Activated CD8-positive, alpha-beta memory T cell treated with anti-CD3 and anti-CD28 coated beads, Interleukin-2, amount 50 U/mL, for 1 hour (primary cell): ENCODE results near the gene TRERF1.
"Not testable (repeated sequence)": the region's sequence is repeated elsewhere in the genome, so short reads cannot be mapped to it uniquely, and the experiment has no call there.

Experiments
- DNase-seq: peaks from one replicate; pipeline ENCODE4 v3.0.0-alpha.2; 2020; ENCODE audit errors: extremely low read depth

TRERF1 gene, protein sequence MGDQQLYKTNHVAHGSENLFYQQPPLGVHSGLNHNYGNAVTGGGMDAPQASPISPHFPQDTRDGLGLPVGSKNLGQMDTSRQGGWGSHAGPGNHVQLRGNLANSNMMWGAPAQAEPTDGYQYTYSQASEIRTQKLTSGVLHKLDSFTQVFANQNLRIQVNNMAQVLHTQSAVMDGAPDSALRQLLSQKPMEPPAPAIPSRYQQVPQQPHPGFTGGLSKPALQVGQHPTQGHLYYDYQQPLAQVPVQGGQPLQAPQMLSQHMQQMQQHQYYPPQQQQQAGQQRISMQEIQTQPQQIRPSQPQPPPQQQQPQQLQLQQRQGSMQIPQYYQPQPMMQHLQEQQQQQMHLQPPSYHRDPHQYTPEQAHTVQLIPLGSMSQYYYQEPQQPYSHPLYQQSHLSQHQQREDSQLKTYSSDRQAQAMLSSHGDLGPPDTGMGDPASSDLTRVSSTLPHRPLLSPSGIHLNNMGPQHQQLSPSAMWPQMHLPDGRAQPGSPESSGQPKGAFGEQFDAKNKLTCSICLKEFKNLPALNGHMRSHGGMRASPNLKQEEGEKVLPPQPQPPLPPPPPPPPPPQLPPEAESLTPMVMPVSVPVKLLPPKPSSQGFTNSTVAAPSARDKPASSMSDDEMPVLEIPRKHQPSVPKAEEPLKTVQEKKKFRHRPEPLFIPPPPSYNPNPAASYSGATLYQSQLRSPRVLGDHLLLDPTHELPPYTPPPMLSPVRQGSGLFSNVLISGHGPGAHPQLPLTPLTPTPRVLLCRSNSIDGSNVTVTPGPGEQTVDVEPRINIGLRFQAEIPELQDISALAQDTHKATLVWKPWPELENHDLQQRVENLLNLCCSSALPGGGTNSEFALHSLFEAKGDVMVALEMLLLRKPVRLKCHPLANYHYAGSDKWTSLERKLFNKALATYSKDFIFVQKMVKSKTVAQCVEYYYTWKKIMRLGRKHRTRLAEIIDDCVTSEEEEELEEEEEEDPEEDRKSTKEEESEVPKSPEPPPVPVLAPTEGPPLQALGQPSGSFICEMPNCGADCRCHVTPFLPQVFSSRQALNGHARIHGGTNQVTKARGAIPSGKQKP (N-terminal part only)

DNA sequence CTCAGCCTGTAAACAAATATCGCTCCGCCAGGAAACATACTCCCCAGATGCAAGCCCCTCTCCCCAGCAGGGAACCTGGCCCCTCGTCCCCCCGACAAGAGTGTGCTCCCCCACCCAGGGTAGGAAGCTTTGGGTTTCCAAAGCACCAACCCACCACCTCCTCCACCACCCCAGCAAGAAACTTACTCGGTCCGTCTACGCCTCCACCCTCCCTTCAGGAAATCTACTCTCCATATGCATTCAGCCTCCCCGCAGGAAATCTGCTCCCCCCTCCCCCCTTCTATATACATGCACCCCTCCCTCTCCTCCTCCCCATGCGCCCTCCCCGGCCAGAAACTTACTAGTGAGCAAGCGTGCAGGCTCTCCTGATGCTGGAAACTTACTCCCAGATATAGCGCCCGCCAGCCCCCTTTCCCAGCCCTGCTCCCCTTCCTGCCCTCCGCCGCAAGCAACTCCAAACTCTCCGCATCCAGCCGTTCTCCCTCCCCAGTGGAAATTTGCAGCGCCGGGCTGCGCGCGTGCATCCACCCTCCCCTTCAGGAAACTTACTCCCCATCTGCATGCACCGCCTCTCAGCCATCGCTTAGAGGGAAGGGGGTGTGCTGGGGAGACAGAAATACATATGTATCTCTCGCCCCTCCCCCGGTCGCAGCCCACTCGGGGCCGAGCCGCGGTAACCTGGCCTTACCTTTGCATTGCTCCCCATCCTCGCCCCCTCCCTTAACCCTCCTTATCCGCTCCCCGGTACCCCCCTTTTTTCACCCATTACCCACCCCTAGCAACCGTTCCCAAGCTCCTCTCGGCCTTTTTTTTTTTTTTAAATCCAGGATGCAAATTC is at the start of gene TRERF1:
Gene TRERF1 (minus strand): TSS at position 594 of the 838 bp plus-strand sequence. CDS start 182,336 bp downstream, outside the sequence.
- DNase-seq, result no peak

DNA sequence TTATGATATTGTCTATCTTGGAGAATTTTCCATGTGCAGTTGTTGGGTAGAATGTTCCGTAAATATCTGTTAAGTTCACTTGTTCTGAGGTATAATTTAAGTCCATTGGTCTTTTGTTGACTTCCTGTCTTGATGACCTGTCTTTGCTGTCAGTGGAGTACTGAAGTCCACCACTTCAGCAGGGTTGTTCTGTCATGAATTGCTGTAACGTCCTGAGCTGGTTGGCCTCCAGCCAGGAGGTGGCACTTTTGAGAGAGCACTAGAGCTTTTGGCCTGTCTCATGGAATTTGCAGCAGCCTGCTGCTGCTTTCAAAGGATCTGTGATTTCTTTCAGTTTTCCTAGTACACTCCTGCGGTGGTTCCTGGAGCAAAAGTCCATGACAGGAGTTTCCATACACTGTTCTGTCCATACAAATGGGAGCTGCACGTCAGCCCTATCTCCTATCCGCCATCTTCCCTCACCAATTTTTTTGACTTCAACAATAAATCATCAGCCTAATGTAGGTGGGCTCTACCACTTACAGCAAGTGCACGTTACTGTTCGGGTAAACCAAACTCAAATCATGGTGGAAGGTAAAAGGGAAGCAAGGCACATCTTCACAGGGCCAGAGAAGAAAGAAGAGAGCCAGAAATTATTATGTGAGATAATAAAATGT is 46.9 kb upstream of the TRERF1 start:
- DNase-seq, result no peak

DNA sequence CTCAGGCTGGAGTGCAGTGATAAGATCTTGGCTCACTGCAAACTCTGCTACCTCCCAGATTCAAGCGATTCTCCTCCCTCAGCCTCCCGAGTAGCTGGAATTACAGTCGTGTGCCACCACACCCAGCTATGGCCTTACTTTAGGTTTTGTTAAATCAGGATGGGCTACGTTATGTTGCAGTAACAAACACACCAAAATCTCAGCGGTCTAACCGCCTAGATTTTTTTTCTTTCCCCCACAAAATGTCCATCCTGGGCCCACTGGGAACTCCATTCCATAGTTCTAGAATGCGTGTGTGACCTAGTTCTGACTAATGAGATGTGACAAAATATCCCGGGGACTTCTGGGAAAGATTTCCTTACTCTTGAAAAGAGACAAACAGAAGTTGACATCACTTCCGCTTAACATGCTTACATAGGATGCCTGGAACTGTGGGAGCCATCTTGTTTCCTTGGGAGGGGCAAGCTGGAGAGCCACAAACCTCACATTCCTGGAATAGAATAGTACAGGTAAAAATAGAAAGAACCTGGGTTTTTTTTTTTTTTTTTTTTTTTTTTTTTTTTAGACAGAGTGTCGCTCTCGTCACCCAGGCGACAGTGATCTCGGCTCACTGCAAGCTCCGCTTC is 42.3 kb upstream of the TRERF1 start:
- DNase-seq, result no peak

DNA sequence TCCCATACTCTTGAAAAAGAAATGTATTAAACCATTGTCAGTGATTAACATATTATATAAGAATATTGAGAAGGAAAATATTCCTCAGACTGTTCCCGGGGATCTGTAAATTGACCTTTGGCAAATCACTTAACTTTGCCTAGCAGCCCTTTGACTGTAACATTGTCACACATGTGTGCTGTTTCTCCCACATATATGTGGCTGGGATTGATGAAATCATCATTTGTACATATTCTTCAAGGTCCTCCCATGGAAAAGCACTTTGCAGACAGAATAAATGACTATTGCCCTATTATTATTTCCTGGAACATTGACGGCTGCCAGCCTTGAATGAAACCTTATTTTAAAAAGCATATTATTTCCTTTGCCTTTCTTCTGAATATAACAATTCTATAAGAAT is 36.4 kb upstream of the TRERF1 start:
- DNase-seq, result no peak

DNA sequence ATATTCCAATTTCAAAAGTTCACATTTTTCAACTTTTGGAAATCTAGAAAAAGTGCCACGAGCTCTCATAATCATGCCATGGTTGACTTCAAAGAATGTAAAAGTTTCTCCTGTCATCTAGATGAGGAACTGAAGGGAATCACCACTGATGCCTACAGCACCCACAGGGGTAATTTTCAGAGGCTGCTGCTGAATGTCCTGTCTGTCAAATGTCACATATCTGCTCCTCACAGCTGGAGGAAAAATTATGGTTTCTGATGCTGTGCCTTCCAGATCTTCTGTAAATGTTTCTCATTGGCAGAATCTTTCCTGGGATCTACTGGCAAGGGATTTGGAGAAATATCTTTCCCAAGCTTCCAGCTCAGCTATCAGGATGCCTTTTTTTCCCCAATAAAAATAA is 32.5 kb upstream of the TRERF1 start:
- DNase-seq, result no peak

DNA sequence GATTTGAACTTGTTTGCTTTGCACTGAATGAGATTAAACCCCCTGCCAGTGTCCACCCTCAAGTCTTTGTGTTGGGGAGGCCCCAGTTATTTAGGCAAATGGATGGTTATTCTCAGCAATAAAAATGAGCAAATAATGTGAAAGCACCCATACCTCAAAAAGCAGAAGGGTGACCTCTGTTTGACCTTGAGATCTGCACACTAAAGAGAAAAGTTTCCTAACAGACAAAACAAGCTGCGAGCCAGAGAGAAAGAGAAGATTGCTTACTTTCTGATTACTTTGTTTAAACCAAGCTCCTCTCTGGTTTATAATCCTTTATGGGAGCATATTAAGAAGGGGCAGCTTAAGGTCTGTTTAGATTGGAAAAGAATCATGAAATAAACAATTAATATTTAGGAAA is 30.4 kb upstream of the TRERF1 start:
- no peak for DNase-seq

DNA sequence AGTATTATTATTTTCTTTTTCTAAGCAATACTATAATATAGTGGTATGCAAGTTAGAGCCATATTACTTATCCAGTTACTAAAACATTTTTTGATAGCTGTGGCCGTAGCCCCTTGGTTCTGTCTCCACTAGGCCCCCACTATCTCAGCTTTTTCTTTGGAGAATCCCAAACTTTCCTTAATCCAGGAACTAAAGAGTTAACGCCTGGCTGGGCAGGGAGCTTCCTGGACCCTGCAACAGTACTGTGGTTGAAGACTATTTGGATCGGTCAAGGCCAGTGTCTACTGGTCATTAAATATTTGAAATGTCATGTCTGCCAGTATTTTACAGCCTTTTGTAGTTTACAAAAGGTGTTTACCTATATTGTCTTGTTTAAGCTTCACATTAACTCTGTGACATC is 20.0 kb upstream of the TRERF1 start:
- no peak for DNase-seq

DNA sequence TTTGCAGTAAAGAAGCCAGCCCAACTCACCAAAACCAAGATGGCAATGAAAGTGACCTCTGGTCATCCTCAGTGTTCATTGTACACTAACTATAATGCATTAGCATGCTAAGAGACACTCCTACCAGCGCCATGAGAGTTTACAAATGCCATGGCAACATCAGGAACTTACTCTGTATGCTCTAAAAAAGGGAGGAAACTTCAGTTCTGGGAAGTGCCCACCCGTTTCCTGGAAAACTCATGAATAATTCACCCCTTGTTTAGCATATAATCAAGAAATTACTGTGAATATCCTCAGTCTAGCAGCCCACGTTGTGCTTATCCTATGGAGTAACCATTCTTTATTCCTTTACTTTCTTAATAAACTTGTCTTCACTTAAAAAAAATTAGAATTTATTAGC is 19.4 kb upstream of the TRERF1 start:
- DNase-seq, result no peak

DNA sequence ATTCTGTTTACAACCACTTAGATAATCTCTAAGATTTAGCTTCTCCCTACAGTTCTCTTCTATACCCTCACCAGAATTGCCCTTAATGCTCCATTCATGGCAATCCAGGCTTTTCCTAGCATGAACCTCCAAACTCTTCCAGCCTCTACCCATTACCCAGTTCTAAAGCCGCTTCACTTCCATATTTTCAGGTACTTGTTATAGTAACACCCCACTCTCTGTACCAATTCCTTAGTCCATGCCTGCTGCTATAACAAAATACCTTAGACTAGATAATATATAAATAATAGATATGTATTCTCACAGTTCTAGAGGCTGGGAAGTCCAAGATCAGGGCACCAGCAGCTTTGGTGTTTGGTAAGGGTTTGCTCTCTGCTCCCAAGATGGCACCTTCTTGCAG is 16.5 kb upstream of the TRERF1 start:
- DNase-seq, result no peak

DNA sequence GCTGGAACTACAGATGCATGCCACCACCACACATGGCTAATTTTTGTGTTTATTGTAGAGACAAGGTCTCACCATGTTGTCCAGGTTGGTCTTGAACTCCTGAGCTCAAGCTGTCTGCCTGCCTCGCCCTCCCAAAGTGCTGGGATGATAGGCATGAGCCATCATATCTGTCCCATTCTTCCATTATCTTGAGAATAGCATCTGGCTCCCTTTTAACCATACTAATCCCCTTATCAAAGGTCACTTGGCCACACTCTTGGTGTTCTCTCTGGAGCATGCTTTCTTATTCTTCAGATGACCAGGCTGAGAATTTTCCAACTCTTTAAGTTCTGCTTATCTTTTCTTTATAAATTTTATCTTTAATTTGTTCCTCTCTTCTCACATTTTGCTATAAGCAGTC is 15.9 kb upstream of the TRERF1 start:
- DNase-seq, result no peak

DNA sequence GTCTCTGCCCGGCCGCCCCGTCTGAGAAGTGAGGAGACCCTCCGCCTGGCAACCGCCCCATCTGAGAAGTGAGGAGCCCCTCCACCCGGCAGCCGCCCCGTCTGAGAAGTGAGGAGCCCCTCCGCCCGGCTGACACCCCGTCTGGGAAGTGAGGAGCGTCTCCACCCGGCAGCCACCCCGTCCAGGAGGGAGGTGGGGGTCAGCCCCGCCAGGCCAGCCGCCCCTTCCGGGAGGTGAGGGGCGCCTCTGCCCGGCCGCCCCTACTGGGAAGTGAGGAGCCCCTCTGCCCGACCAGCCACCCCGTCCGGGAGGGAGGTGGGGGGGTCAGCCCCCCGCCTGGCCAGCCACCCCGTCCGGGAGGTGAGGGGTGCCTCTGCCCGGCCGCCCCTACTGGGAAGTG is 14.7 kb upstream of the TRERF1 start:
- not testable (repeated sequence) for DNase-seq

DNA sequence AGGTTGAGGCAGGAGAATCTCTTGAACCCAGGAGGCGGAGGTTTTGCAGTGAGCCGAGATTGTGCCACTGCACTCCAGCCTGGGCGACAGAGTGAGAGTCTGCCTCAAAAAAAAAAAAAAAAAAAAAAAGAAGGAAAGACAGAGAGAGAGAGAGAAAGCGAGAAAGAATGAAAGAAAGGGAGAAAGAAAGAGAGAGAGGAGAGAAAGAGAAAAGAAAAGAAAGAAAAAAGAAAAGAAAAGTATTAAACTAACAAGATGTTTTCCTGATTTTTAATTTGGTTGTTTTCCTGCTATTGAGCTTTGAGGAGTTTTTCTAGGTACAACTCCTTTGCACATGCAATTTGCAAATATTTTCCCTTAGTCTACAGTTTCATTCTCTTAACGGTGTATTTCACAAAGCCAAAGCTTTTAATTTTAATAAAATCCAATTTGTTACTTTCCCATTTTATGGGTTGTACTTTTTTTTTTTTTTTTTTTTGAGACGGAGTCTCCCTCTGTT is 10.8 kb upstream of the TRERF1 start:
- no peak for DNase-seq

DNA sequence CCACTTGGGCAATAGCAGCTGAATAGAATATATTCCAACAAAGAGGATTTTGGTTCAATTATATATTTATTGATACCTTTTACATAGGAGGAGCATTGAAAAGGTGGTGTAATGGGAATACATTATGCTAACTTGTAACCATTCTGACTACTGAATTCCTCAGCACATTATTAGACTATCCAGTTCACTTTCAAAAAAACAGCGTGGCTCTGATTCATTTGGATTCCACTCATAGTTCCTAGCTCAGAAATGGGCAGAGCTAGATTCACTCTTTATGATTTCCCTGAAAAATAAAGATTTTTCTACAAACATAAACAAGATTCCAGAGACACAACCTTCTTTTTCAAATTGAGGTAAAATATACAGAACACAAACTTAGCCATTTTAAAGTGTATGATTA is 9.2 kb upstream of the TRERF1 start:
- no peak for DNase-seq

DNA sequence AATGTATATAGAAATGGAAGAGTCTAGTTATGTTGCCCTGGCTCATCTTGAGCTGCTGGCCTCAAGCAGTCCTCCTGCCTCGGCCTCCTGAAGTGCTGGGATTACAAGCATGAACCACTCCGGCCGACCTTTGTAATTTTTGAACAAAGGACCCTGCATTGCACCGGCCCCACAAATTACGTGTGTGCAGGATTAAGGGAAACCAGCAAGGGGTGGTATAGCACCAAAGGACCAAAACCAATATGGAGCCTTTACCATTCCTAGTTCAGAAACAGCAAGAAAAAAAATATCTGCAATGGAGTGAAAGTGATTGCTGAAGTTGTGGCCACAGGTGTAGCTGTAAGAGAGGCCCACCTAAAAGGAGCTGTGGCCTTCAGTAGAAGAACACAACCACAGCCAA is 8.2 kb upstream of the TRERF1 start:
- no peak for DNase-seq

DNA sequence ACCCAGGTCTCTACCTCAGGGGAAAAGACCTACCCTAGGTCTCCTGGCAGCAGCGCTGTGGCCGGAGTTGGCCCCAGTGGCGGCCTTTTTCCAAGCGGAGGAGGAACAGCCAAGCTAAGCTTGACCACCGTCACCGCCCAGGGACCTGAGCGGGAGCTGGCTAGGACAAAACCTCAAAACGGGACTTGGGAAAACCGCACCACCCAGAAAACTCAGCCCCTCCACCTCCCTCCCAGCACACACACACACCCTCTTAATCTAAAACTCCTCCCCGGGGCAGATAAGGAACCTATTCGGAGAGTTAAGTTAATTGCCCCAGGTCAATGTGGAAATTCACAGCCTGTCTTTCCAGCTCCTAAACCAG is 2.7 kb upstream of the TRERF1 start:
- no peak for DNase-seq

DNA sequence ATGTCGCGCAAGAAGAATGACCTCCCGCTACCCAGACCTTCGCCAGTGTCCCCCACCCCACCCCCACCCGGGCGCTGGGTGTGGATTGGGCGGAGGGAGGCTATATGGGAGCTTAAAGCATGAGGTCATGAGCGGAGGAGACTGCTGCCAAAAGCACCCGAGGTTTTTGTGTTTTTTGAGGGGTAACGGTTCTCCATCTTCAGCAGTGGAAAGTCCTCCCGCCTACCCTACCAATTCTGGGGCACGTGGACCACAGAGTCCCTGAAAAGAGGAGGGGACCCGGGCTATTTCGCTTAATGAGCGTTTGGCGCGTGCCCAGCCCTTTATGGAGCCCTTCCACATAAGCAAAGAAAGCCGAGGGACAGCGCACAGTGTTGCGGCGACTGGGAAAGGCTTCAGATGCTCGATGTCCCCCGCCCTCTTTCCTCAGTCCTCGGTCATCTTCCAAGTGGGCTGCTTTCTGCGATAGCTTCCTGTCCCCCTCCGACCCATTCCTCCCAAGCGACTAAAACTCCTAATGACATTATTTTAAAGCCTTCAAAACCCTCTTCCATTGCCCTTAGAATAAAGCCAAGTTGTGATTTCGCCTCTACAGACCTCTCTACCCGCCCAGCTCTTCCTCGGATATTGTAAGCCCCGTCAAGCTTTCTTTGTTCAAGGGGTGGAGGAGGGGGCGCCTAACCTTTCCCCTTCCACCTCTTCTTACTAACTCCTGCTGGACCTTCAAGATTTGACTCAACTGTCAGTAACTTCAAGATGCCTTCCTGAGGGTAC is 2.1 kb upstream of the TRERF1 start:
- DNase-seq, result no peak

DNA sequence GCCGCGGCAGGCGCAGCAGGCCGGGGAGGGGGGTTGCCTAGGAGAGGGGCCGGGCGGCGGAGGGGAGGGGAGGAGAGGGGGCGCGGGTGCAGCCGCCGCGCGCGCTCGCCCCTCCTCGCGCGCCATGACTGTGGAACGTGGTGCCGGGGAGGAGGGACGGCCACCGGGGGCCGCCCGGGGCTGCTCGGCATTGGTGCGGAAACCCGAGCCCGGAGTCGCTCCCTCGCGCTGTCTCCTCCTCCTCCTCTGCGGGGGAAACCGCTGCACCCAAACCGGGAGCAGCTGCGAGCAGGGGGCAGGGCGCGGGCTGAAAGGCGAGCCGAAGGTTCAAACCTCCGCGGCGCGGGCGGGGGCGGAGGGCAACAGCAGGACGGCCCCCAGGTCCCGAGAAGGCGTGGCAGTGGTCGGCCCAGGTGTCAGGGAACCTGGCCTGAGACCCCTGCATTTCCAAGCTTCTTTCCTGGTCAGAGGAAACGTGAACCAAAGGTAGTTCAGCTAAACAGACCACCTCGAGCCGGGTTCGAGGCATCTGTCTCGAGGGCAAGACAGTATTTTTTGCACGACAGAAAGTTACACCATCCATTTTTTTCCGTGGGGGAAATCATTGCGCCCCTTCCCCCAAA is 1.4 kb upstream of the TRERF1 start:
- DNase-seq, result no peak

DNA sequence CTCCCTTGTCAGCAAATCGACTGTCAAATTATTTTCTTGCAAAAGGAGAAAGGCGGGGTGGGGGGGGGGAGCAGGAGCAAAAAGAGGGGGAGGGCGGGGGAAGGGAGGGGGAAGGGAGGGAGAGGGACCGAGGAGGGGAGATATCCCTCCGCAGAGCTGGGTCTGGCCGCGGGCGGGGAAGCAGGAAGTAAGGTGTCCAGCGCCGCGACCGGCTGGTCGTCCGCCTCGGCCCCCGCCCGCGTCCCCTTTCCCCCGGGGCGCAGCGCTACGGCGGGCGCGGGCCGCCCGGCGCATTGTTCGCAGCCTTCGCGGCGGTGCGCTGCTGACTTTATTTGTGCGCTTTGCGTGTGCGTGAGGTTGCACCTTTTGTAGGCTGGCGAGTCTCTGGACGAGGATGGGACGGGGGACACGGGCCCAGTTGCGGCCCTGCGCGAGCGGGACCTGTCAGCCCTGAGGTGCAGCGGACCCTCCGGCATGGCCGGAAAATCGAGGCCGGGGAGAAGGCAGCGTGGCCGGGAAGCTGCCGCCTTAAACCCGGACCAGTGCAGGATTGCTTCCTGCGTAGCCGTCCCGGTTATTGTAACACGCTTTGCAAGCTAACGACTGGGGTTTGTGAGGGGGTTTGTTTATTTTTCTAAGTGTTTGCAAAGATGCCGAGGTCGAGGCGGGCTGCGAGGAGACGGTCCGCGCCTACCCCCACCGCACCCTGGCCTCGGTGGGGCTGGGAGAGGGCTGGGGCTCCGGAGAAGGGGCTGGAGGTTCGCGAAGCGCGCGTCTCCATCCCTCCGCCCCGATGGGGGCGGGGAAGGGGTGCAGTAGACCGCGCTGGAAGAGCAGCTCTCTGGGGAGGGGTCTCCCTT is 675 bp upstream of the TRERF1 start:
- no peak for DNase-seq
